Spinal cord (tissue), 10 donors: ENCODE data around the gene PEX11A. TPM values are rescaled to one million over a fixed set of nuclear protein-coding genes. Genes with fewer than 3 reads are reported as not detected.

Experiments used
- DNase-seq, 6 donors: peaks; one replicate each; pipeline versions ENCODE4 v3.0.0 to v3.0.0-alpha.2; 2013 to 2015; ENCODE audit warnings: low spot score in 6 of 6, low read depth in 4 of 6
- H3K27ac ChIP-seq: one replicate; pipeline ENCODE4 v1.5.1; 2013; ENCODE audit warnings: low read depth, low read length, control low read depth
- H3K27me3 ChIP-seq: one replicate; pipeline ENCODE4 v1.6.1; 2013; ENCODE audit warnings: low read length; ENCODE audit not compliant: control insufficient read depth, insufficient read depth
- H3K36me3 ChIP-seq: one replicate; pipeline ENCODE4 v1.6.1; 2013; ENCODE audit warnings: low read length; ENCODE audit not compliant: control insufficient read depth, insufficient read depth
- H3K4me1 ChIP-seq: one replicate; pipeline ENCODE4 v1.6.1; 2013; ENCODE audit warnings: low read length; ENCODE audit not compliant: control insufficient read depth, insufficient read depth
- H3K4me3 ChIP-seq: one replicate; pipeline ENCODE4 v1.5.1; 2013; ENCODE audit warnings: low read depth, low read length, control low read depth
- H3K9me3 ChIP-seq: one replicate; pipeline ENCODE4 v1.6.1; 2013; ENCODE audit warnings: low read length; ENCODE audit not compliant: control insufficient read depth, insufficient read depth
- WGBS: methylation state at CpG from one replicate; pipeline ENCODE4 v1.1.5; 2013; ENCODE audit warnings: missing lambda C conversion rate; ENCODE audit not compliant: insufficient coverage; 5-methylcytosine and 5-hydroxymethylcytosine counted together
- polyA plus RNA-seq, 2 donors: library from polyadenylated mRNA; unstranded; fragments of 120-200 nt; gene quantifications; one replicate each; pipeline ENCODE4 v1.2.1, GENCODE V29; 2013; ENCODE audit not compliant: insufficient read length in 2 of 2
- small RNA-seq: library from RNA; depleted of rRNA; stranded (forward); fragments of <200 nt; gene quantifications from one replicate; pipeline ENCODE3, GENCODE V24; 2014; ENCODE audit warnings: low replicate concordance
- total RNA-seq, 2 donors: library from RNA; depleted of rRNA in 1 of 2; stranded (reverse); fragments of 120-200 nt in 1 of 2; fragments of >200 nt in 1 of 2; gene quantifications; one replicate each; pipeline versions ENCODE4 v1.2.3 to v1.2.4, GENCODE V29; 2013 to 2014
- donor health status: healthy.

PEX11A gene
- total and polyA plus RNA-seq, 4 donors = 12.7 to 22.9 (median 15.0) TPM

DNA sequence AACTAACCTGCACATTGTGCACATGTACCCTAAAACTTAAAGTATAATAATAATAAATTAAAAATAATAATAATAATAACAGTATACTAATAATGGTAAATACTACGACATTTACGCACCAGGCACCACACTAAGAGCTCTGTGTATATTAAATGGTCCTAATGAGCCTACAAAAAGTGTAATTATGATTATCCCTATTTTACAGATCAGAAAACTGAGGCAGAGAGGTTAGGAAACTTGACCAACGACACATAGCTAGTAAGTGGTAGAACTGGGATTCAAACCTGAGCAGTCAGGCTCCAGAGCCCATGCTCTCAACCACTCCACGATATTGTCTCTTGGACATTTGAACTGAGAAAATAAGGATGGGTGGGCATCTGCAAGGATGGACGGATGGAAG lies 50.3 kb downstream of the PEX11A start:
- no peaks in the 10 kb centered on the region for H3K4me1 ChIP-seq
- H3K4me3 ChIP-seq = no peak overlapping the region
- H3K27me3 ChIP-seq = no peaks in the 10 kb centered on the region
- 97% methylated on average over 3 of the region's 5 CpGs for WGBS
- no peak for DNase-seq
- H3K27ac ChIP-seq = no peak overlapping the region
- H3K36me3 ChIP-seq = peaks cover 22% of the 10 kb centered on the region
- no peaks in the 10 kb centered on the region for H3K9me3 ChIP-seq

- no peaks in the 10 kb centered on the region for H3K27me3 ChIP-seq
- H3K4me1 ChIP-seq = no peaks in the 10 kb centered on the region
- no peaks in the 10 kb centered on the region for H3K9me3 ChIP-seq
- peaks cover 55% of the 10 kb centered on the region for H3K36me3 ChIP-seq
- WGBS = 98% methylated on average over 20 of the region's 23 CpGs
- no peak for DNase-seq
- H3K4me3 ChIP-seq = no peak overlapping the region
- H3K27ac ChIP-seq = no peak overlapping the region
Observed at GRCh38 chr15:89633585-89633984, 57.0 kb downstream of the PEX11A start.

- DNase-seq = no peak
- Histone ChIP-seq H3K36me3 (peaks cover 61% of the 10 kb centered on the region), H3K27me3 (no peaks in the 10 kb centered on the region), H3K4me1 (no peaks in the 10 kb centered on the region), H3K27ac (no peak overlapping the region), H3K4me3 (no peak overlapping the region), H3K9me3 (no peaks in the 10 kb centered on the region)
- WGBS = 95% methylated on average over 14 of the region's 18 CpGs
Observed at GRCh38 chr15:89632563-89633430, 57.8 kb downstream of the PEX11A start.

- no peaks in the 10 kb centered on the region for H3K27me3 ChIP-seq
- H3K36me3 ChIP-seq = peaks cover 71% of the 10 kb centered on the region
- no peak overlapping the region for H3K27ac ChIP-seq
- H3K9me3 ChIP-seq = no peaks in the 10 kb centered on the region
- no peak overlapping the region for H3K4me3 ChIP-seq
- H3K4me1 ChIP-seq = no peaks in the 10 kb centered on the region
- WGBS = 88% methylated on average over 9 of the region's 10 CpGs
- no peak for DNase-seq
Observed at GRCh38 chr15:89631902-89632264, 58.7 kb downstream of the PEX11A start.

Small RNAs within 50 kb of the gene (small RNA-seq; reads per million reads assigned to genes)
- not detected for gene RNU6-132P

Other genes with a start within 250 kb of the PEX11A start
- gene RHCG, start 194.2 kb downstream of the PEX11A start, total RNA-seq = under 1 TPM; 0.44 to 0.79 TPM
- gene RHCG, start 194.2 kb downstream of the PEX11A start, polyA plus RNA-seq = 1 to 10 TPM; 2.5 to 6.8 TPM
- gene TICRR, start 115.3 kb downstream of the PEX11A start, total RNA-seq = 1 to 10 TPM; 2.0 to 3.3 TPM
- gene TICRR, start 115.3 kb downstream of the PEX11A start, polyA plus RNA-seq = 1 to 10 TPM; 6.6 to 6.8 TPM
- gene KIF7, start 35.3 kb downstream of the PEX11A start, total RNA-seq = 10 to 100 TPM in 1 of 2 donors, 1 to 10 TPM in 1; 5.4 to 11.2 TPM
- gene KIF7, start 35.3 kb downstream of the PEX11A start, polyA plus RNA-seq = 10 to 100 TPM; 11.5 to 14.7 TPM
- under 1 TPM; 0.55 to 0.89 TPM for gene PLIN1, start 11.4 kb downstream of the PEX11A start, total RNA-seq
- 1 to 10 TPM in 1 of 2 donors, under 1 TPM in 1; 0.27 to 1.1 TPM for gene PLIN1, start 11.4 kb downstream of the PEX11A start, polyA plus RNA-seq
- gene WDR93, start 57 bp upstream of the PEX11A start, total RNA-seq = 1 to 10 TPM in 1 of 2 donors, under 1 TPM in 1; 0.69 to 3.9 TPM
- gene WDR93, start 57 bp upstream of the PEX11A start, polyA plus RNA-seq = 1 to 10 TPM; 1.2 to 1.9 TPM
- 1 to 10 TPM; 1.5 to 5.1 TPM for gene MESP1, start 60.5 kb upstream of the PEX11A start, total RNA-seq
- 10 to 100 TPM; 16.5 to 18.2 TPM for gene MESP1, start 60.5 kb upstream of the PEX11A start, polyA plus RNA-seq
- gene MESP2, start 85.6 kb upstream of the PEX11A start, total RNA-seq = under 1 TPM in 1 of 2 donors, not detected in 1; 0.83 TPM
- gene MESP2, start 85.6 kb upstream of the PEX11A start, polyA plus RNA-seq = under 1 TPM; 0.25 to 0.71 TPM
- gene ANPEP, start 124.1 kb upstream of the PEX11A start, total RNA-seq = 10 to 100 TPM in 1 of 2 donors, 1 to 10 TPM in 1; 6.2 to 24.2 TPM
- 10 to 100 TPM in 1 of 2 donors, 1 to 10 TPM in 1; 5.1 to 15.4 TPM for gene ANPEP, start 124.1 kb upstream of the PEX11A start, polyA plus RNA-seq
- gene AP3S2, start 203.2 kb upstream of the PEX11A start, total RNA-seq = 10 to 100 TPM; 47.1 to 66.0 TPM
- 10 to 100 TPM; 43.6 to 50.5 TPM for gene AP3S2, start 203.2 kb upstream of the PEX11A start, polyA plus RNA-seq
- gene ARPIN, start 222.2 kb upstream of the PEX11A start, total RNA-seq = 10 to 100 TPM; 16.1 to 16.6 TPM
- gene ARPIN, start 222.2 kb upstream of the PEX11A start, polyA plus RNA-seq = 10 to 100 TPM; 25.2 to 26.6 TPM